ENCODE measurements around the gene RUNX2.
"Not testable (repeated sequence)": the region's sequence is repeated elsewhere in the genome, so short reads cannot be mapped to it uniquely, and the experiment has no call there.

Gene RUNX2

GRCh38 chr6:45557454-45557853, 229.3 kb downstream of the RUNX2 start:
- no peak for DNase-seq (ENCODE audit: insufficient read length)
- TF ChIP-seq POLR2A (IDR thresholded peaks at IDR 0.05; ENCODE audit: low read depth, low read length) = no peak
- no peak for TF ChIP-seq TAF1 (IDR thresholded peaks at IDR 0.05; ENCODE audit: borderline replicate concordance, low read depth, low read length)
- no peak for TF ChIP-seq POLR2AphosphoS5 (IDR thresholded peaks at IDR 0.05; ENCODE audit: low read depth, low read length)
- FAIRE-seq = no peak

GRCh38 chr6:45558858-45559257, 230.7 kb downstream of the RUNX2 start:
- FAIRE-seq (no peak), DNase-seq (ENCODE audit: insufficient read length) (no peak)
- TF ChIP-seq POLR2A (IDR thresholded peaks at IDR 0.05; ENCODE audit: low read depth, low read length) (no peak), POLR2AphosphoS5 (IDR thresholded peaks at IDR 0.05; ENCODE audit: low read depth, low read length) (no peak), TAF1 (IDR thresholded peaks at IDR 0.05; ENCODE audit: borderline replicate concordance, low read depth, low read length) (no peak)

DNA sequence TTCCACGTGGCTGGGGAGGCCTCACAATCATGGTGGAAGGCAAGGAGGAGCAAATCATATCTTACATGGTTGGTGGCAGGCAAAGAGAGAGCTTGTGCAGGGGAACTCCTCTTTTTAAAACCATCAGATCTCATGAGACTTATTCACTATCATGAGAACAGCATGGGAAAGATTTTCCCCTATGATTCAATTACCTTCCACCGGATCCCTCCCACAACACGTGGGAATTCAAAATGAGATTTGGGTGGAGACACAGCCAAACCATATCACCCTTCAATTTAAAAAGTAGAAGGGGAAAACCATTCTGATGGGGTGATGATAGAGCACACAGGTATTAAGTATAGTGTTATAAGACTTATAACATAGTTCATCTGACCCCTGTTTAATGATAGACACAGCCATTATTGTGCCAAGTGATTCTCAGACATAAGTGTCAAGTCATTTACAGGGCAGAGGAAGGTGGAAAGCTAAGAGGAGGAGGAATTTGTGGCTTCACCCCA, 232.2 kb downstream of the RUNX2 start:
- not testable (repeated sequence) for FAIRE-seq; DNase-seq (ENCODE audit: insufficient read length)

DNA sequence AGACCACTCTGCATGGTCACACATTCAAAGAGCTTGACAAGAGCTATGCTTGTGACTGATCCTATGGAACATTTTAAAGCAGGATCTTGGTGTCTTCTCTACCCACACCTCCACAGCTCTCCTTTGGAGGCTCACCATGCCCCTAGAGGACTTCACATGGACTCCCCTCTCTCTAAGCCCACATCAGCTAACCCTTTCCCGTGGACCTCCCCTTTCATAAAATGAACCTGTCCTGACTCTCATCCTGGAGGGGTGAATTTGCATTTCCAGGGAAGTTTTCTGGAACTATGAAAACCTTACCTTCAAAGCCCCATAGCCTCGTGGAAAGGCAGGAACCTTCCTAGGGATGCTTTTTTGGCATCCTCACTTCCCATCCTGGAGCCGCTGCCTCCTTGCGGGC, 234.0 kb downstream of the RUNX2 start:
- no peak for TF ChIP-seq POLR2AphosphoS5 (IDR thresholded peaks at IDR 0.05; ENCODE audit: low read depth, low read length)
- no peak for TF ChIP-seq POLR2A (IDR thresholded peaks at IDR 0.05; ENCODE audit: low read depth, low read length)
- no peak for TF ChIP-seq TAF1 (IDR thresholded peaks at IDR 0.05; ENCODE audit: borderline replicate concordance, low read depth, low read length)
- no peak for FAIRE-seq
- no peak for DNase-seq (ENCODE audit: insufficient read length)

GRCh38 chr6:45563041-45563440, 234.9 kb downstream of the RUNX2 start:
- TF ChIP-seq POLR2AphosphoS5 (IDR thresholded peaks at IDR 0.05; ENCODE audit: low read depth, low read length) (no peak), TAF1 (IDR thresholded peaks at IDR 0.05; ENCODE audit: borderline replicate concordance, low read depth, low read length) (no peak), POLR2A (IDR thresholded peaks at IDR 0.05; ENCODE audit: low read depth, low read length) (no peak)
- DNase-seq (ENCODE audit: insufficient read length) (no peak), FAIRE-seq (no peak)

DNA sequence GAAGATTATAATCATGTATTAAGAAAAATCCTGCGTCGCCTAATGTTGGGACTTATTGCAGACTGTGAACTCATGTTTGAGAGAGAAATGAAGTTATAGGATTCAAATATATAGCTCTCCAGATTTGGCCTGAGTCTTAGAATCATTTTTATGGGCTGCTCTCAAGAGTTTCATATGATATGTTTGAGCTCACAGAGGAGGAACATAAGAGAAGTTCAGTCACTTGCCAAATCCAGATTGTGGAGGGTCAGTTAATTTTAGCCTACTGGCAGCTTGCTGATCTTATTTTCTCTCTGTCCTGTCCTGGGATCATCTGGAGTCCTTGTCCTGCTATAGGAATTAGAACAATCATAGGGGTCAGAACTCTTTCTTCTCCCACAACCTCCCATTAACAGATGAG, 235.7 kb downstream of the RUNX2 start:
- TF ChIP-seq TAF1 (IDR thresholded peaks at IDR 0.05; ENCODE audit: borderline replicate concordance, low read depth, low read length) = no peak
- DNase-seq (ENCODE audit: insufficient read length) (no peak), FAIRE-seq (no peak)

GRCh38 chr6:45566882-45567281, 238.8 kb downstream of the RUNX2 start:
- DNase-seq (ENCODE audit: insufficient read length) = no peak

DNA sequence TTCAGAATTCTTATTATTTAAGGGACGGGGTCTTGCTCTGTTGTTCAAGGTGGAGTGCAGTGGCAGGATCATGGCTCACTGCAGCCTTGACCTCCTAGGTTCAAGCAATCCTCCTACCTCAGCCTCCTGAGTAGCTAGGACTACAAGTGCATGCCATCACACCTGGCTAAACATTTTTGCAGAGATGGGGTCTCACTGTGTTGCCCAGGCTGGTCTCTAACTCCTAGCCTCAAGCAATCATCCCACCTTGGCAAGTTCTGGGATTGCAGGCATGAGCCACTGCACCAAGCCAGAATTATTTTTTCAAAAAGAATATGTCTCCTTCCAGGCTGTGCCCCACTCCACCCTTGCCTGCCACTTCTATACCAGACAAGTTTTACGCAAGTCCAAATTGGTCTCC, 239.7 kb downstream of the RUNX2 start:
- no peak for FAIRE-seq
- no peak for TF ChIP-seq POLR2AphosphoS5 (IDR thresholded peaks at IDR 0.05; ENCODE audit: low read depth, low read length)
- no peak for TF ChIP-seq TAF1 (IDR thresholded peaks at IDR 0.05; ENCODE audit: borderline replicate concordance, low read depth, low read length)
- no peak for TF ChIP-seq POLR2A (IDR thresholded peaks at IDR 0.05; ENCODE audit: low read depth, low read length)
- DNase-seq (ENCODE audit: insufficient read length) = no peak

More at GRCh38 chr6:45566882-45567281, 238.8 kb downstream of the RUNX2 start:
- no peak for FAIRE-seq
- TF ChIP-seq POLR2A (IDR thresholded peaks at IDR 0.05; ENCODE audit: low read depth, low read length) (no peak), TAF1 (IDR thresholded peaks at IDR 0.05; ENCODE audit: borderline replicate concordance, low read depth, low read length) (no peak), POLR2AphosphoS5 (IDR thresholded peaks at IDR 0.05; ENCODE audit: low read depth, low read length) (no peak)

- FAIRE-seq (no peak), DNase-seq (ENCODE audit: insufficient read length) (no peak)
- no peak for TF ChIP-seq POLR2A (IDR thresholded peaks at IDR 0.05; ENCODE audit: low read depth, low read length)
- no peak for TF ChIP-seq POLR2AphosphoS5 (IDR thresholded peaks at IDR 0.05; ENCODE audit: low read depth, low read length)
- TF ChIP-seq TAF1 (IDR thresholded peaks at IDR 0.05; ENCODE audit: borderline replicate concordance, low read depth, low read length) = no peak
These were observed 240.5 kb downstream of the RUNX2 start for GRCh38 chr6:45568626-45569025.

DNA sequence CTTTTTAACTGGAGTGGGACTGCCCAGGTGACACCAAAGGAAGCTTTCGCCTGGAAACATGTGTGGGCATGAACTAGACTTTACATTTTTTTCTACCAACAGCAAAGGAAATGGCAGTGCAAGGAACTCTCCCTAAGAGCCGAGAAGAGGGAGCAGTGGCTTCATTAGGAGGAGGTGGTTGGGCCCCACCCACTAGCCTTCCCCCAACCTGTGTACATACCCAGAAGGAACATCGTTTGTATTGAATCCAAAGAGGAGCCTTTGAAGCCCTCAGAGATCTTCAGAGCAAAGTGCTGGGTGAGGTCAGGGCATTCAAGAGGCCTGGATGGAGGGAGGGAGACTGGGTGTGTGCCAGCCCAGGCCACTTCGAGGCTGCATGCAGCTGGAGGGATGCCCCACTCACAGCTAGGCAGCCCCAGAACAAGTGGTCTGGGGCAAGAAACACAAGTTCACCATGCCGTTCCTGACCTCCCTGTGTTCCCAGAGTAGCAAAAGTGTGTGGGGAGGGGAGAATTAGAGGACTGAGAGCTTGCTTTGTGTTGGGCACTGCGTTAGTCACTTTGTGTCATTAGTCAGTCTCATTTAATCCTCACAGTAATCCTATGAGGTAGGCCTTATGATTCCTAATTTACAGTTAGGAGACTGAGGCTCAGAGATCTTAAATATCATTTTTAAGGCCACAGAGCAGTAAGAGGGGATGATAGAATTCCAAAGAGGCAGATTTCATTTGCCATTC, 241.2 kb downstream of the RUNX2 start:
- FAIRE-seq (no peak), DNase-seq (ENCODE audit: insufficient read length) (no peak)
- TF ChIP-seq POLR2A (IDR thresholded peaks at IDR 0.05; ENCODE audit: low read depth, low read length) (no peak), TAF1 (IDR thresholded peaks at IDR 0.05; ENCODE audit: borderline replicate concordance, low read depth, low read length) (no peak), POLR2AphosphoS5 (IDR thresholded peaks at IDR 0.05; ENCODE audit: low read depth, low read length) (no peak)

DNA sequence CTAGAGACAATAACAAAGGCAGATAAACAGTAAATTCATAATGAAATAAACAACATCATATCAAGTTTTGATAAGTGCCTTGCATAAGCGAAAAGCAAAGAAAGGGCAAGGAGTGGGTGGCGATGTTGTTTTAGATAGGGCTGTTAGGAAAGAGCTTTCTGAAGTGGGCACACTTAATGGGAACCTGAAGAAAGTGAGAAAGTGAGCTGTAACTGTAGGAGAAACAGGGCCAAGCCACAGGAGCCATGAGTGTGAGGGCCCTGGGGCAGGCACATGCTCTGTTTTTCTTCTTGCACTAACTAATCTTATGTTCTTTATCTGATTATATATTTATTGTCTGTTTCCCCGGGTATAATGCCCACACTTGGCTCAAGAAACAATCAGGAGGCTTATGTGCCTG, 243.0 kb downstream of the RUNX2 start:
- FAIRE-seq (no peak), DNase-seq (ENCODE audit: insufficient read length) (no peak)
- TF ChIP-seq TAF1 (IDR thresholded peaks at IDR 0.05; ENCODE audit: borderline replicate concordance, low read depth, low read length) = no peak
- no peak for TF ChIP-seq POLR2A (IDR thresholded peaks at IDR 0.05; ENCODE audit: low read depth, low read length)
- TF ChIP-seq POLR2AphosphoS5 (IDR thresholded peaks at IDR 0.05; ENCODE audit: low read depth, low read length) = no peak

GRCh38 chr6:45572833-45573232, 244.7 kb downstream of the RUNX2 start:
- FAIRE-seq (no peak), DNase-seq (ENCODE audit: insufficient read length) (no peak)
- TF ChIP-seq POLR2A (IDR thresholded peaks at IDR 0.05; ENCODE audit: low read depth, low read length) = no peak
- no peak for TF ChIP-seq POLR2AphosphoS5 (IDR thresholded peaks at IDR 0.05; ENCODE audit: low read depth, low read length)
- TF ChIP-seq TAF1 (IDR thresholded peaks at IDR 0.05; ENCODE audit: borderline replicate concordance, low read depth, low read length) = no peak
